ENCODE measurements around the gene RPS6KA2. TPM values are rescaled to one million over a fixed set of nuclear protein-coding genes. Genes with fewer than 3 reads are reported as not detected.

RPS6KA2 gene
- total RNA-seq, 3 donors from 2014 or later: 23.7 to 124 (median 56.4) TPM

GRCh38 chr6:166667796-166668610, 41.0 kb upstream of the RPS6KA2 start:
- peak in 1 of 2 donors; percentile 20 for DNase-seq (ENCODE audit: low spot score in 2 of 2)
- no peak overlapping the region for H3K27ac ChIP-seq
- no peak overlapping the region for H3K4me3 ChIP-seq
- intact Hi-C loops (cut with DNase I; ENCODE audit: low total_unique reads): no loop called here
- H3K9me3 ChIP-seq: no peaks in the 10 kb centered on the region
- TF ChIP-seq POLR2A (IDR thresholded peaks at IDR 0.05): no peak
- no peak for TF ChIP-seq CTCF (IDR thresholded peaks at IDR 0.05)
- no peak for TF ChIP-seq POLR2AphosphoS5 (IDR thresholded peaks at IDR 0.05)
- no peaks in the 10 kb centered on the region for H3K36me3 ChIP-seq
- peaks cover 0 to 14% of the 10 kb centered on the region in 2 donors for H3K27me3 ChIP-seq
- no peaks in the 10 kb centered on the region for H3K4me1 ChIP-seq

GRCh38 chr6:166664135-166664534, 37.1 kb upstream of the RPS6KA2 start:
- TF ChIP-seq POLR2AphosphoS5 (IDR thresholded peaks at IDR 0.05) (no peak), POLR2A (IDR thresholded peaks at IDR 0.05) (no peak), CTCF (IDR thresholded peaks at IDR 0.05) (no peak)
- intact Hi-C loops (cut with DNase I; ENCODE audit: low total_unique reads): no loop called here
- Histone ChIP-seq H3K9me3 (no peaks in the 10 kb centered on the region), H3K27ac (no peak overlapping the region), H3K4me3 (no peak overlapping the region), H3K27me3 (no peaks in the 10 kb centered on the region), H3K36me3 (no peaks in the 10 kb centered on the region), H3K4me1 (no peaks in the 10 kb centered on the region)
- no peak for DNase-seq (ENCODE audit: low spot score in 2 of 2)

GRCh38 chr6:166663568-166663967, 36.5 kb upstream of the RPS6KA2 start:
- no peak for DNase-seq (ENCODE audit: low spot score in 2 of 2)
- no peaks in the 10 kb centered on the region for H3K4me1 ChIP-seq

GRCh38 chr6:166662690-166663089, 35.6 kb upstream of the RPS6KA2 start:
- no peaks in the 10 kb centered on the region for H3K36me3 ChIP-seq
- no peaks in the 10 kb centered on the region for H3K4me1 ChIP-seq
- no peaks in the 10 kb centered on the region for H3K9me3 ChIP-seq
- intact Hi-C loops (cut with DNase I; ENCODE audit: low total_unique reads): no loop called here
- DNase-seq (ENCODE audit: low spot score in 2 of 2): no peak
- no peaks in the 10 kb centered on the region for H3K27me3 ChIP-seq
- no peak overlapping the region for H3K27ac ChIP-seq
- TF ChIP-seq POLR2A (IDR thresholded peaks at IDR 0.05) (no peak), POLR2AphosphoS5 (IDR thresholded peaks at IDR 0.05) (no peak), CTCF (IDR thresholded peaks at IDR 0.05) (no peak)
- no peak overlapping the region for H3K4me3 ChIP-seq

More at GRCh38 chr6:166663568-166663967, 36.5 kb upstream of the RPS6KA2 start:
- H3K27ac ChIP-seq: no peak overlapping the region
- H3K36me3 ChIP-seq: no peaks in the 10 kb centered on the region
- intact Hi-C loops (cut with DNase I; ENCODE audit: low total_unique reads): no loop called here
- no peak overlapping the region for H3K4me3 ChIP-seq
- TF ChIP-seq POLR2A (IDR thresholded peaks at IDR 0.05): no peak
- no peak for TF ChIP-seq POLR2AphosphoS5 (IDR thresholded peaks at IDR 0.05)
- no peak for TF ChIP-seq CTCF (IDR thresholded peaks at IDR 0.05)
- H3K27me3 ChIP-seq: no peaks in the 10 kb centered on the region
- no peaks in the 10 kb centered on the region for H3K9me3 ChIP-seq

- DNase-seq (ENCODE audit: low spot score in 2 of 2): no peak
- intact Hi-C loops (cut with DNase I; ENCODE audit: low total_unique reads): no loop called here
Measured at GRCh38 chr6:166661327-166662085, 34.5 kb upstream of the RPS6KA2 start.

More at GRCh38 chr6:166661327-166662085, 34.5 kb upstream of the RPS6KA2 start:
- Histone ChIP-seq H3K27ac (no peak overlapping the region), H3K27me3 (no peaks in the 10 kb centered on the region), H3K4me3 (no peak overlapping the region), H3K9me3 (no peaks in the 10 kb centered on the region), H3K4me1 (no peaks in the 10 kb centered on the region), H3K36me3 (no peaks in the 10 kb centered on the region)
- no peak for TF ChIP-seq POLR2AphosphoS5 (IDR thresholded peaks at IDR 0.05)
- no peak for TF ChIP-seq CTCF (IDR thresholded peaks at IDR 0.05)

All from breast epithelium (tissue), 4 donors.